Neural cell (in vitro differentiated cells): ENCODE data around the gene KRR1.

Experiments used
- CTCF ChIP-seq: fragments of 450-650 bp; IDR thresholded peaks from 2 replicates; pipeline ENCODE4 v1.5.1; 2014; ENCODE audit warnings: antibody characterized with exemption, mild to moderate bottlenecking, moderate library complexity; ENCODE audit not compliant: poor library complexity, severe bottlenecking
- EP300 ChIP-seq: fragments of 450-650 bp; conservative IDR thresholded peaks from 2 replicates; pipeline ENCODE4 v1.6.1; 2014; ENCODE audit warnings: antibody characterized with exemption, mild to moderate bottlenecking, moderate library complexity; ENCODE audit not compliant: poor library complexity, severe bottlenecking
- EZH2 ChIP-seq: fragments of 200-600, 300-800 bp; shearing (Covaris generic), sonication (generic); IDR thresholded peaks from 2 replicates; pipeline ENCODE4 v1.6.1; 2014; ENCODE audit warnings: antibody characterized with exemption, low read length, borderline replicate concordance, mild to moderate bottlenecking; ENCODE audit not compliant: insufficient read depth, poor library complexity, severe bottlenecking
- MXI1 ChIP-seq: fragments of 450-650 bp; conservative IDR thresholded peaks from 2 replicates; pipeline ENCODE4 v1.6.1; 2014; ENCODE audit warnings: antibody characterized with exemption, mild to moderate bottlenecking; ENCODE audit not compliant: poor library complexity, severe bottlenecking
- POLR2AphosphoS5 ChIP-seq: IDR thresholded peaks from 2 replicates; pipeline ENCODE4 v1.6.1; 2012
- RAD21 ChIP-seq: fragments of 450-650 bp; conservative IDR thresholded peaks from 2 replicates; pipeline ENCODE4 v1.6.1; 2014; ENCODE audit warnings: antibody characterized with exemption, mild to moderate bottlenecking, moderate library complexity
- REST ChIP-seq: IDR thresholded peaks from 2 replicates; pipeline ENCODE4 v1.6.1; 2012; ENCODE audit warnings: borderline replicate concordance
- SMC3 ChIP-seq: fragments of 450-650 bp; conservative IDR thresholded peaks from 2 replicates; pipeline ENCODE4 v1.6.1; 2014; ENCODE audit warnings: antibody characterized with exemption, mild to moderate bottlenecking, moderate library complexity; ENCODE audit not compliant: poor library complexity
- TAF1 ChIP-seq: IDR thresholded peaks from 2 replicates; pipeline ENCODE4 v1.6.1; 2012; ENCODE audit warnings: low read depth

- TF ChIP-seq EZH2 (no peak), POLR2AphosphoS5 (no peak), RAD21 (no peak), CTCF (no peak), EP300 (no peak), TAF1 (no peak), MXI1 (no peak), REST (no peak), SMC3 (no peak)
Observed at GRCh38 chr12:75503866-75504265, 7.5 kb downstream of the KRR1 start.
